Mammary epithelial cell (primary cell): ENCODE measurements around the gene PLPP7.

Source experiments
- CTCF ChIP-seq, 2 donors: IDR thresholded peaks in 1 of 2; conservative IDR thresholded peaks in 1 of 2; 2 replicates each; pipeline ENCODE4 v1.5.1; 2011 to 2012; ENCODE audit warnings: inconsistent platforms in 2 of 2, low read length in 2 of 2, mild to moderate bottlenecking in 2 of 2, control low read depth in 1 of 2, low read depth in 1 of 2; ENCODE audit not compliant: insufficient read depth in 1 of 2; ENCODE audit errors: extremely low read depth in 1 of 2
- EZH2 ChIP-seq: IDR thresholded peaks from 2 replicates; pipeline ENCODE4 v1.6.1; 2012; ENCODE audit warnings: low read length, inconsistent platforms, borderline replicate concordance

GRCh38 chr9:131260751-131261452, 28.6 kb upstream of the PLPP7 start:
- TF ChIP-seq CTCF (conservative IDR thresholded peaks at IDR 0.05 in 1 of 2, IDR thresholded peaks at IDR 0.05 in 1 of 2; ENCODE audit: extremely low read depth in 1 of 2, insufficient read depth in 1 of 2, low read depth in 1 of 2, low read length in 2 of 2) (no peak), EZH2 (no peak)
